ENCODE measurements around the gene RPS2.

The RPS2 gene

GRCh38 chr16:1917665-1918350 is 46.8 kb downstream of the RPS2 start:
- DNase-seq: no peak

- DNase-seq: no peak
Measured at GRCh38 chr16:1917056-1917664, 47.5 kb downstream of the RPS2 start.

- no peak for DNase-seq
Measured at GRCh38 chr16:1916640-1916990, 48.0 kb downstream of the RPS2 start.

GRCh38 chr16:1915732-1916639 is 48.6 kb downstream of the RPS2 start:
- no peak for DNase-seq

GRCh38 chr16:1914988-1915387 is 49.6 kb downstream of the RPS2 start:
- DNase-seq: no peak

- DNase-seq: no peak
Measured at GRCh38 chr16:1914084-1914608, 50.5 kb downstream of the RPS2 start.

GRCh38 chr16:1913327-1914083 is 51.1 kb downstream of the RPS2 start:
- DNase-seq: no peak

GRCh38 chr16:1912215-1912543 is 52.4 kb downstream of the RPS2 start:
- DNase-seq: no peak
